ENCODE measurements around the gene TMBIM4. TPM values are rescaled to one million over a fixed set of nuclear protein-coding genes. Genes with fewer than 3 reads are reported as not detected.
A peak's percentile ranks its signal among the peaks of the same experiment; 100 is the strongest.

Gene TMBIM4
- total RNA-seq, 1 donor from 2014 or later = 60.9 TPM

- Mint-ChIP-seq H3K4me3 (no peak overlapping the region), H3K9me3 (peaks cover 8% of the 10 kb centered on the region), H3K4me1 (peaks cover 18% of the 10 kb centered on the region), H3K36me3 (ENCODE audit: low read depth) (peaks cover 64% of the 10 kb centered on the region), H3K27me3 (no peaks in the 10 kb centered on the region), H3K27ac (no peak overlapping the region)
- peak; percentile 21 for DNase-seq
- intact Hi-C loops (cut with micrococcal nuclease) = loop anchor here (10.0 kb wide), 1 partner anchor 551 kb away; no protein-coding TSS in a partner anchor
Observed at GRCh38 chr12:66143868-66144267, 25.9 kb downstream of the TMBIM4 start.

GRCh38 chr12:66142826-66143225 is 27.0 kb downstream of the TMBIM4 start:
- DNase-seq = peak; percentile 24
- Mint-ChIP-seq H3K4me1 (peaks cover 18% of the 10 kb centered on the region), H3K4me3 (no peak overlapping the region), H3K27me3 (no peaks in the 10 kb centered on the region), H3K9me3 (peaks cover 8% of the 10 kb centered on the region), H3K36me3 (ENCODE audit: low read depth) (peaks cover 62% of the 10 kb centered on the region), H3K27ac (no peak overlapping the region)
- intact Hi-C loops (cut with micrococcal nuclease) = loop anchor here (10.0 kb wide), 1 partner anchor 552 kb away; no protein-coding TSS in a partner anchor

- no peak overlapping the region for H3K4me3 Mint-ChIP-seq
- no peaks in the 10 kb centered on the region for H3K27me3 Mint-ChIP-seq
- intact Hi-C loops (cut with micrococcal nuclease) = loop anchor here (10.0 kb wide), 1 partner anchor 554 kb away; no protein-coding TSS in a partner anchor
- H3K4me1 Mint-ChIP-seq = peaks cover 18% of the 10 kb centered on the region
- H3K27ac Mint-ChIP-seq = no peak overlapping the region
- peaks cover 10% of the 10 kb centered on the region for H3K9me3 Mint-ChIP-seq
- H3K36me3 Mint-ChIP-seq (ENCODE audit: low read depth) = peaks cover 72% of the 10 kb centered on the region
- no peak for DNase-seq
Observed at GRCh38 chr12:66141299-66141698, 28.5 kb downstream of the TMBIM4 start.

GRCh38 chr12:66140731-66141130 is 29.1 kb downstream of the TMBIM4 start:
- H3K9me3 Mint-ChIP-seq = peaks cover 11% of the 10 kb centered on the region
- intact Hi-C loops (cut with micrococcal nuclease) = loop anchor here (10.0 kb wide), 1 partner anchor 554 kb away; no protein-coding TSS in a partner anchor
- peaks cover 13% of the 10 kb centered on the region for H3K4me1 Mint-ChIP-seq
- H3K36me3 Mint-ChIP-seq (ENCODE audit: low read depth) = peaks cover 72% of the 10 kb centered on the region
- H3K27me3 Mint-ChIP-seq = no peaks in the 10 kb centered on the region
- no peak for DNase-seq
- no peak overlapping the region for H3K4me3 Mint-ChIP-seq
- H3K27ac Mint-ChIP-seq = no peak overlapping the region

GRCh38 chr12:66139328-66139727 is 30.5 kb downstream of the TMBIM4 start:
- Mint-ChIP-seq H3K4me1 (no peaks in the 10 kb centered on the region), H3K9me3 (peaks cover 11% of the 10 kb centered on the region), H3K27ac (no peak overlapping the region), H3K27me3 (no peaks in the 10 kb centered on the region), H3K36me3 (ENCODE audit: low read depth) (peaks cover 65% of the 10 kb centered on the region), H3K4me3 (no peak overlapping the region)
- DNase-seq = no peak
- intact Hi-C loops (cut with micrococcal nuclease) = no loop called here

- Mint-ChIP-seq H3K9me3 (peaks cover 11% of the 10 kb centered on the region), H3K27ac (no peak overlapping the region), H3K4me1 (no peaks in the 10 kb centered on the region), H3K27me3 (no peaks in the 10 kb centered on the region), H3K4me3 (no peak overlapping the region), H3K36me3 (ENCODE audit: low read depth) (peaks cover 58% of the 10 kb centered on the region)
- no peak for DNase-seq
- intact Hi-C loops (cut with micrococcal nuclease) = no loop called here
Observed at GRCh38 chr12:66137937-66138336, 31.9 kb downstream of the TMBIM4 start.

GRCh38 chr12:66132408-66132807 is 37.4 kb downstream of the TMBIM4 start:
- Mint-ChIP-seq H3K27ac (no peak overlapping the region), H3K36me3 (ENCODE audit: low read depth) (peaks cover 34% of the 10 kb centered on the region), H3K4me3 (peak overlapping the region; percentile 60), H3K4me1 (peaks cover 23% of the 10 kb centered on the region), H3K27me3 (no peaks in the 10 kb centered on the region), H3K9me3 (peaks cover 3% of the 10 kb centered on the region)
- intact Hi-C loops (cut with micrococcal nuclease) = loop anchor here (5.0 kb wide), 1 partner anchor 155 kb away; no protein-coding TSS in a partner anchor
- peak; percentile 49 for DNase-seq

- H3K9me3 Mint-ChIP-seq = no peaks in the 10 kb centered on the region
- H3K27me3 Mint-ChIP-seq = no peaks in the 10 kb centered on the region
- peaks cover 39% of the 10 kb centered on the region for H3K36me3 Mint-ChIP-seq (ENCODE audit: low read depth)
- H3K4me3 Mint-ChIP-seq = peak overlapping the region; percentile 96
- H3K4me1 Mint-ChIP-seq = peaks cover 29% of the 10 kb centered on the region
- H3K27ac Mint-ChIP-seq = peak overlapping the region; percentile 97
- DNase-seq = peak; percentile 45
- intact Hi-C loops (cut with micrococcal nuclease) = loop anchor here (1.0 to 5.0 kb wide), 2 partner anchors 156 to 171 kb away; partner anchors contain the start of gene HELB
Observed at GRCh38 chr12:66131067-66131688, 38.6 kb downstream of the TMBIM4 start.

- intact Hi-C loops (cut with micrococcal nuclease) = loop anchor here (1.0 to 5.0 kb wide), 3 partner anchors 39 to 172 kb away; partner anchors contain the start of genes HELB and TMBIM4
- DNase-seq = peak; percentile 97
- Mint-ChIP-seq H3K27me3 (no peaks in the 10 kb centered on the region), H3K36me3 (ENCODE audit: low read depth) (peaks cover 41% of the 10 kb centered on the region), H3K4me1 (peaks cover 32% of the 10 kb centered on the region), H3K4me3 (peak within 1 kb of the TSS; percentile 96), H3K27ac (peak within 1 kb of the TSS; percentile 97), H3K9me3 (no peaks in the 10 kb centered on the region)
Observed at GRCh38 chr12:66130267-66131066, 39.3 kb downstream of the TMBIM4 start, which contains the start of gene LLPH. LLPH (minus strand) TSS chr12:66130750; CDS start chr12:66129106, 1,644 bp downstream.

GRCh38 chr12:66129934-66130266 is 39.9 kb downstream of the TMBIM4 start:
- no peak for DNase-seq
- peaks cover 47% of the 10 kb centered on the region for H3K36me3 Mint-ChIP-seq (ENCODE audit: low read depth)

GRCh38 chr12:66127650-66128049 is 42.1 kb downstream of the TMBIM4 start:
- Mint-ChIP-seq H3K9me3 (no peaks in the 10 kb centered on the region), H3K27ac (no peak overlapping the region), H3K4me1 (peaks cover 39% of the 10 kb centered on the region), H3K36me3 (ENCODE audit: low read depth) (peaks cover 64% of the 10 kb centered on the region), H3K27me3 (no peaks in the 10 kb centered on the region), H3K4me3 (no peak overlapping the region)
- DNase-seq = no peak
- intact Hi-C loops (cut with micrococcal nuclease) = no loop called here

More at GRCh38 chr12:66129934-66130266, 39.9 kb downstream of the TMBIM4 start:
- Mint-ChIP-seq H3K27me3 (no peaks in the 10 kb centered on the region), H3K27ac (peak overlapping the region; percentile 97), H3K9me3 (no peaks in the 10 kb centered on the region), H3K4me1 (peaks cover 36% of the 10 kb centered on the region), H3K4me3 (peak overlapping the region; percentile 96)
- intact Hi-C loops (cut with micrococcal nuclease) = loop anchor here (1.0 to 5.0 kb wide), 2 partner anchors 39 to 157 kb away; partner anchors contain the start of gene TMBIM4

- no peak overlapping the region for H3K4me3 Mint-ChIP-seq
- H3K36me3 Mint-ChIP-seq (ENCODE audit: low read depth) = peaks cover 51% of the 10 kb centered on the region
- H3K27me3 Mint-ChIP-seq = no peaks in the 10 kb centered on the region
- no peak for DNase-seq
- intact Hi-C loops (cut with micrococcal nuclease) = no loop called here
- peaks cover 18% of the 10 kb centered on the region for H3K4me1 Mint-ChIP-seq
- H3K27ac Mint-ChIP-seq = no peak overlapping the region
- H3K9me3 Mint-ChIP-seq = no peaks in the 10 kb centered on the region
Observed at GRCh38 chr12:66120477-66120876, 49.3 kb downstream of the TMBIM4 start.

- Mint-ChIP-seq H3K27me3 (no peaks in the 10 kb centered on the region), H3K36me3 (ENCODE audit: low read depth) (peaks cover 45% of the 10 kb centered on the region), H3K4me3 (no peak overlapping the region), H3K4me1 (peaks cover 14% of the 10 kb centered on the region), H3K27ac (no peak overlapping the region), H3K9me3 (no peaks in the 10 kb centered on the region)
- intact Hi-C loops (cut with micrococcal nuclease) = no loop called here
- DNase-seq = no peak
Observed at GRCh38 chr12:66119870-66120241, 49.9 kb downstream of the TMBIM4 start.
